ENCODE data around the gene ATF4. TPM values are rescaled to one million over a fixed set of nuclear protein-coding genes. Genes with fewer than 3 reads are reported as not detected.

The ATF4 gene
- total and polyA plus RNA-seq, 2 donors (not counting 3 experiments of a cell fraction or from before 2014, with no cell fraction given): 312 to 668 TPM

DNA sequence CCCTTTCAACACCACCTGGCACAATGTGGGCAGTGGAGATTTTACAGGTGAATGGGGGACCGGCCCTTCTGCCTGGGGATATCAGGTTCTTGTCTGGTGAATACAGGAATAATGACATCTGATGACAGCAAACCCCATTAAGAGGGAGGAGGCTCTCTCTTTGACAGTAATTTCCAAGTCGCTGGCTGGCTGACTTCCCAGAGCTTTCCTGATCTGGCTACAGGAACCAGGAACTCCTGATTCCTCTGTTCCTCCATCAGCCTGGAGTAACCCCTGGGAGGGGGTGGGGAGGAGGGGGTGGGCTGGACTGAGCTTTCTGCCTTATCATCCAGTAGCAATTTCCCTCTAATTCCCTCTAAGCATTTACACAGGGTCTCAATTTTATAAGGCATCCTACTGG, 22.0 kb upstream of the ATF4 start:
- Histone ChIP-seq H3K4me1 (ENCODE audit: control insufficient read depth, extremely low read depth, insufficient read depth, low read length) (peaks cover 8% of the 10 kb centered on the region), H3K9ac (replicated peaks; ENCODE audit: extremely low read depth, insufficient read depth, low read length) (no peak overlapping the region), H3K27me3 (ENCODE audit: control insufficient read depth in 2 of 2, insufficient read depth in 2 of 2, low read length in 2 of 2) (peaks cover 0 to 3% of the 10 kb centered on the region in 2 experiments), H3K4me2 (ENCODE audit: insufficient read depth, low read length) (no peak overlapping the region), H4K20me1 (replicated peaks; ENCODE audit: control insufficient read depth, extremely low read depth, insufficient read depth, low read length) (no peaks in the 10 kb centered on the region), H3K9me3 (replicated peaks; ENCODE audit: control insufficient read depth, insufficient read depth, low read length) (no peaks in the 10 kb centered on the region), H3K9me1 (replicated peaks; ENCODE audit: control insufficient read depth, extremely low read depth, insufficient read depth, low read length) (no peaks in the 10 kb centered on the region), H3K4me3 (replicated peaks in 1 of 3; ENCODE audit: insufficient read depth in 1 of 3, low read depth in 1 of 3, low read length in 3 of 3) (no peak overlapping the region), H3K36me3 (ENCODE audit: control insufficient read depth in 2 of 2, extremely low read depth in 1 of 2, insufficient read depth in 2 of 2, low read length in 2 of 2) (no peaks in the 10 kb centered on the region), H3K27ac (ENCODE audit: insufficient read depth, low read depth, low read length) (no peak overlapping the region), H3K79me2 (ENCODE audit: control insufficient read depth, insufficient read depth, low read length) (peaks cover 10% of the 10 kb centered on the region), H2AFZ (ENCODE audit: low read depth, low read length) (no peak overlapping the region)
- no TSS peak for BruUV-seq (replicated peaks)
- CTCF ChIA-PET: interaction anchor here (1.7 to 4.9 kb wide), 2 partner anchors 16 to 31 kb away, joined by 9 to 130 read pairs; partner anchors contain the start of gene RPS19BP1
- POLR2A ChIA-PET: interaction anchor here (0.9 kb wide), 1 partner anchor 24 kb away, joined by 3 read pairs; no protein-coding TSS in a partner anchor
- TF ChIP-seq, protein P1, sequence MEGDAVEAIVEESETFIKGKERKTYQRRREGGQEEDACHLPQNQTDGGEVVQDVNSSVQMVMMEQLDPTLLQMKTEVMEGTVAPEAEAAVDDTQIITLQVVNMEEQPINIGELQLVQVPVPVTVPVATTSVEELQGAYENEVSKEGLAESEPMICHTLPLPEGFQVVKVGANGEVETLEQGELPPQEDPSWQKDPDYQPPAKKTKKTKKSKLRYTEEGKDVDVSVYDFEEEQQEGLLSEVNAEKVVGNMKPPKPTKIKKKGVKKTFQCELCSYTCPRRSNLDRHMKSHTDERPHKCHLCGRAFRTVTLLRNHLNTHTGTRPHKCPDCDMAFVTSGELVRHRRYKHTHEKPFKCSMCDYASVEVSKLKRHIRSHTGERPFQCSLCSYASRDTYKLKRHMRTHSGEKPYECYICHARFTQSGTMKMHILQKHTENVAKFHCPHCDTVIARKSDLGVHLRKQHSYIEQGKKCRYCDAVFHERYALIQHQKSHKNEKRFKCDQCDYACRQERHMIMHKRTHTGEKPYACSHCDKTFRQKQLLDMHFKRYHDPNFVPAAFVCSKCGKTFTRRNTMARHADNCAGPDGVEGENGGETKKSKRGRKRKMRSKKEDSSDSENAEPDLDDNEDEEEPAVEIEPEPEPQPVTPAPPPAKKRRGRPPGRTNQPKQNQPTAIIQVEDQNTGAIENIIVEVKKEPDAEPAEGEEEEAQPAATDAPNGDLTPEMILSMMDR (IDR thresholded peaks at IDR 0.05; ENCODE audit: extremely low read depth in 1 of 2, insufficient read depth in 1 of 2, low read depth in 1 of 2, low read length in 2 of 2): no peak
- TF ChIP-seq MYC (IDR thresholded peaks at IDR 0.05; ENCODE audit: low read depth, low read length) (no peak), FOS (IDR thresholded peaks at IDR 0.05; ENCODE audit: borderline replicate concordance, insufficient read depth, low read length) (no peak), JUN (IDR thresholded peaks at IDR 0.05; ENCODE audit: borderline replicate concordance, insufficient read depth, insufficient read length, low read depth) (no peak), EZH2 (IDR thresholded peaks at IDR 0.05; ENCODE audit: borderline replicate concordance, low read depth, low read length, severe bottlenecking) (no peak), POLR2A (IDR thresholded peaks at IDR 0.05; ENCODE audit: low read depth, low read length) (no peak), POLR2AphosphoS5 (IDR thresholded peaks at IDR 0.05; ENCODE audit: insufficient read depth, low read depth, low read length) (no peak), GATA2 (IDR thresholded peaks at IDR 0.05; ENCODE audit: insufficient read depth, insufficient read length, low read depth, low read length) (no peak)
- TF ChIP-seq, protein P2, sequence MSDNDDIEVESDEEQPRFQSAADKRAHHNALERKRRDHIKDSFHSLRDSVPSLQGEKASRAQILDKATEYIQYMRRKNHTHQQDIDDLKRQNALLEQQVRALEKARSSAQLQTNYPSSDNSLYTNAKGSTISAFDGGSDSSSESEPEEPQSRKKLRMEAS (IDR thresholded peaks at IDR 0.05; ENCODE audit: insufficient read depth, insufficient read length): no peak
- dilution Hi-C loops (cut with MboI; ENCODE audit: extremely low pct_ligation_motif_present, low sequenced_read_pairs): no loop called here
- no peak for DNase-seq (ENCODE audit: low read depth, low spot score)
- intact Hi-C loops (cut with micrococcal nuclease): loop anchor here (10.0 kb wide), 1 partner anchor 154 kb away; the partner anchor contains the start of gene SYNGR1
- no peak for FAIRE-seq
